GM12878 (cell line): ENCODE measurements around the gene WFDC6.

Experiments
- CEBPB ChIP-seq, 2 experiments: fragments of 150-350 bp in 1 of 2; IDR thresholded peaks; 2 replicates each; pipeline ENCODE4 v1.6.1; 2012 to 2014; ENCODE audit warnings: low read depth in 2 of 2, low read length in 2 of 2, borderline replicate concordance in 1 of 2, inconsistent platforms in 1 of 2
- EP300 ChIP-seq, 2 experiments: fragments of 150-350 bp in 1 of 2; IDR thresholded peaks; 2 replicates each; pipeline ENCODE4 v1.6.1; 2011 to 2012; ENCODE audit warnings: low read depth in 2 of 2, low read length in 2 of 2, borderline replicate concordance in 1 of 2, improper control_type of control experiment in 1 of 2, inconsistent platforms in 1 of 2; ENCODE audit not compliant: control insufficient read depth in 1 of 2
- EZH2 ChIP-seq: IDR thresholded peaks from 2 replicates; pipeline ENCODE4 v1.6.1; 2012; ENCODE audit warnings: low read depth, mild to moderate bottlenecking, control low read depth, inconsistent platforms, low read length, borderline replicate concordance; ENCODE audit not compliant: control insufficient read depth
- LARP7 ChIP-seq: fragments of 450-650 bp; IDR thresholded peaks from 2 replicates; pipeline ENCODE4 v1.6.1; 2017; ENCODE audit warnings: mild to moderate bottlenecking
- POLR2A ChIP-seq: IDR thresholded peaks from 2 replicates; pipeline ENCODE4 v1.6.1; 2011; ENCODE audit warnings: low read depth, mild to moderate bottlenecking, low read length
- RCOR1 ChIP-seq: conservative IDR thresholded peaks from 2 replicates; pipeline ENCODE4 v1.6.1; 2012; ENCODE audit warnings: low read depth, low read length, improper control_type of control experiment
- SIN3A ChIP-seq: IDR thresholded peaks from 2 replicates; pipeline ENCODE4 v1.6.1; 2012; ENCODE audit warnings: low read depth, low read length, improper control_type of control experiment
- SMC3 ChIP-seq: IDR thresholded peaks from 2 replicates; pipeline ENCODE4 v1.6.1; 2011; ENCODE audit warnings: low read length, improper control_type of control experiment, borderline replicate concordance
- ZNF274 ChIP-seq: IDR thresholded peaks from one replicate; pipeline ENCODE4 v1.8.0; 2011; ENCODE audit not compliant: insufficient read length, insufficient read depth
- TF ChIP-seq, protein P1 (sequence below): IDR thresholded peaks from 2 replicates; pipeline ENCODE4 v1.6.1; 2012; ENCODE audit warnings: mild to moderate bottlenecking, low read depth, low read length

DNA sequence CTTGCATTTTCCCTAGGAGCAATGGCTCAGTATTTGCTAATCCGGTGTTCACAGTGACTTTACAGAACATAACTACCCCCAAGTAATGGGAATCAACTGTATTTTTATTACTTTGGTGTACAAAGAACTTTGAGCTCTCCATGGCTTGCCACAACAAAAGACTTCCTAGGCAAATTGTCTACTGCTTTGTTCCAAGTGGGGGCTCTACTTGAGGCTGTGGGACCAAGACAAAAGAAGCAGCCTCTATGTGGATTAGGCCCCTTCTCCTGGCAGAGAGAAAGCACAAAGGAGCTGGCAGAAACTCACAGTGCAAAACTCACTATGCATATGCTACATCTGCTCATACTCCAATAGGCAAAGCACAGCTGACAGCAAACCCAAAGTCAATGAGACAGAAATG lies 38.9 kb upstream of the WFDC6 start:
- no peak for TF ChIP-seq EZH2
- no peak for TF ChIP-seq SMC3
- no peak for TF ChIP-seq ZNF274
- TF ChIP-seq, protein P1, sequence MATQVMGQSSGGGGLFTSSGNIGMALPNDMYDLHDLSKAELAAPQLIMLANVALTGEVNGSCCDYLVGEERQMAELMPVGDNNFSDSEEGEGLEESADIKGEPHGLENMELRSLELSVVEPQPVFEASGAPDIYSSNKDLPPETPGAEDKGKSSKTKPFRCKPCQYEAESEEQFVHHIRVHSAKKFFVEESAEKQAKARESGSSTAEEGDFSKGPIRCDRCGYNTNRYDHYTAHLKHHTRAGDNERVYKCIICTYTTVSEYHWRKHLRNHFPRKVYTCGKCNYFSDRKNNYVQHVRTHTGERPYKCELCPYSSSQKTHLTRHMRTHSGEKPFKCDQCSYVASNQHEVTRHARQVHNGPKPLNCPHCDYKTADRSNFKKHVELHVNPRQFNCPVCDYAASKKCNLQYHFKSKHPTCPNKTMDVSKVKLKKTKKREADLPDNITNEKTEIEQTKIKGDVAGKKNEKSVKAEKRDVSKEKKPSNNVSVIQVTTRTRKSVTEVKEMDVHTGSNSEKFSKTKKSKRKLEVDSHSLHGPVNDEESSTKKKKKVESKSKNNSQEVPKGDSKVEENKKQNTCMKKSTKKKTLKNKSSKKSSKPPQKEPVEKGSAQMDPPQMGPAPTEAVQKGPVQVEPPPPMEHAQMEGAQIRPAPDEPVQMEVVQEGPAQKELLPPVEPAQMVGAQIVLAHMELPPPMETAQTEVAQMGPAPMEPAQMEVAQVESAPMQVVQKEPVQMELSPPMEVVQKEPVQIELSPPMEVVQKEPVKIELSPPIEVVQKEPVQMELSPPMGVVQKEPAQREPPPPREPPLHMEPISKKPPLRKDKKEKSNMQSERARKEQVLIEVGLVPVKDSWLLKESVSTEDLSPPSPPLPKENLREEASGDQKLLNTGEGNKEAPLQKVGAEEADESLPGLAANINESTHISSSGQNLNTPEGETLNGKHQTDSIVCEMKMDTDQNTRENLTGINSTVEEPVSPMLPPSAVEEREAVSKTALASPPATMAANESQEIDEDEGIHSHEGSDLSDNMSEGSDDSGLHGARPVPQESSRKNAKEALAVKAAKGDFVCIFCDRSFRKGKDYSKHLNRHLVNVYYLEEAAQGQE: no peak
- TF ChIP-seq CEBPB (IDR thresholded peaks at IDR 0.05; ENCODE audit: borderline replicate concordance in 1 of 2, low read depth in 2 of 2, low read length in 2 of 2): no peak
- no peak for TF ChIP-seq SIN3A
- no peak for TF ChIP-seq RCOR1
- TF ChIP-seq EP300 (IDR thresholded peaks at IDR 0.05; ENCODE audit: borderline replicate concordance in 1 of 2, control insufficient read depth in 1 of 2, low read depth in 2 of 2, low read length in 2 of 2): no peak
- no peak for TF ChIP-seq POLR2A
- TF ChIP-seq LARP7: no peak
